GM13977 (cell line): ENCODE measurements around the gene KASH5.

Experiments used
- DNase-seq: peaks from one replicate; pipeline ENCODE4 v3.0.0; 2012; ENCODE audit warnings: low spot score
- CTCF ChIP-seq: IDR thresholded peaks from 2 replicates; pipeline ENCODE4 v1.5.1; 2012; ENCODE audit warnings: mild to moderate bottlenecking, control low read depth; ENCODE audit not compliant: insufficient read depth; ENCODE audit errors: extremely low read depth, missing control alignments
- in situ Hi-C: fragments of 300-500 bp; cut with MboI; formaldehyde crosslinking; loops from one replicate; pipeline ENCODE4 v1.12.0; 2022; ENCODE audit warnings: low sequenced_read_pairs, low pct_unique_long_range_greater_than_20kb, mixed read lengths, inconsistent platforms; ENCODE audit not compliant: unreplicated experiment

Gene KASH5

GRCh38 chr19:49450405-49450804, 62.4 kb downstream of the KASH5 start:
- in situ Hi-C loops, result no loop called here

GRCh38 chr19:49451430-49452181, 63.6 kb downstream of the KASH5 start, which contains the start of gene PIH1D1:
TSS of gene PIH1D1 (minus strand) at chr19:49451814. CDS start at chr19:49451574, 240 bp downstream.
- peak; percentile 94 for DNase-seq
- in situ Hi-C loops, result no loop called here
- no peak for TF ChIP-seq CTCF

More at GRCh38 chr19:49450405-49450804, 62.4 kb downstream of the KASH5 start:
- no peak for TF ChIP-seq CTCF
- no peak for DNase-seq

GRCh38 chr19:49453013-49453756, 65.1 kb downstream of the KASH5 start, which contains the start of gene ALDH16A1:
TSS of gene ALDH16A1 (plus strand) at chr19:49453225. CDS start at chr19:49453332, 107 bp downstream.
- in situ Hi-C loops, result no loop called here
- peak; percentile 96 for DNase-seq
- TF ChIP-seq CTCF, result no peak

GRCh38 chr19:49453757-49454240, 65.8 kb downstream of the KASH5 start:
- DNase-seq, result peak; percentile 45
- TF ChIP-seq CTCF, result no peak
- in situ Hi-C loops, result no loop called here

GRCh38 chr19:49455773-49456172, 67.7 kb downstream of the KASH5 start:
- in situ Hi-C loops, result no loop called here
- TF ChIP-seq CTCF, result no peak
- DNase-seq, result no peak

- no peak for TF ChIP-seq CTCF
- no peak for DNase-seq
- in situ Hi-C loops, result no loop called here
These were observed 68.3 kb downstream of the KASH5 start for GRCh38 chr19:49456326-49456725.
